ENCODE measurements around the gene PCDHGC4. TPM values are rescaled to one million over a fixed set of nuclear protein-coding genes. Genes with fewer than 3 reads are reported as not detected.

The PCDHGC4 gene
- total RNA-seq, 1 donor from 2014 or later, result 1.5 TPM

GRCh38 chr5:141504216-141504615, 19.4 kb downstream of the PCDHGC4 start:
- Histone ChIP-seq H3K4me3 (no peak overlapping the region), H3K27me3 (ENCODE audit: low read depth) (no peaks in the 10 kb centered on the region), H3K36me3 (peaks cover 36% of the 10 kb centered on the region), H3K9me3 (no peaks in the 10 kb centered on the region), H3K4me1 (peaks cover 25% of the 10 kb centered on the region), H3K27ac (no peak overlapping the region)
- intact Hi-C loops (cut with DNase I), result no loop called here
- TF ChIP-seq CTCF (IDR thresholded peaks at IDR 0.05), result no peak
- DNase-seq, result no peak
- ATAC-seq, result no peak

DNA sequence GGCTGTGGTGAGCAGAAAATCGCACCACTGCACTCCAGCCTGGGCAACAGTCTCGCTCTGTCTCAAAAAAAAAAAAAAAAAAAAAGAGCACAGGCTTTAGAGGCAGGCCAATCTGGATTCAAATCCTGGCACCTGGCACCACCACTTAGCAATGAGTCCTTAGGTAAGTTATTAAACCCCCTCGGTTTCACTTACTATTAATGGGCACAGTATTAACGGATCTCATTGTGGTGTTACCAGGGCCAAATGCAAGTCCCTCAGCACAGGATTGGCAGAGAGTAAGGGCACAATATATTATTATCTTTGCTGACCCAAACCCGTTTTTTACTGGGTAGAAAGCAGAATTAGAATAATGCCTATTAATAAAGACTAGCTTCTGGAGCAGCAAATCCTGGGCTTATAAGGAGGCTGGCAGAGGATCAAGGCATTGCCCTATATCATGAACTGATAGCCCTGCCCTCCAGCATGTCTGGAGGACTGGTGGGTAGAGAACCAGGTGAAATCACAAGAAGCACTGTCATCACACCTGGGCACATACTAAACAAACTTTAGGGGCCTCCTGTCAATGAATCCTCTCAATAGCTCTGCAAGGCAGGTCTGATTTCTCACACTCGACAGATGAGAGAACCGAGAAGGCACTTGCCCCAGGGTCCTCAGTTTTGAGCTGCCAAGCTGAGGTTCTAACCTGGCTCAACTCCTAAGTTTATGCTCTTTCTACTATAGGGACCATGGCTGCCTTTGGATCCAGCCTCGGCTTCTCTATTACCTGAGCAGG, 21.7 kb downstream of the PCDHGC4 start:
- TF ChIP-seq CTCF (IDR thresholded peaks at IDR 0.05), result no peak
- H3K27ac ChIP-seq, result peak overlapping the region; percentile 76

GRCh38 chr5:141507387-141508091, 22.7 kb downstream of the PCDHGC4 start:
- Histone ChIP-seq H3K36me3 (peaks cover 50% of the 10 kb centered on the region), H3K9me3 (no peaks in the 10 kb centered on the region), H3K4me3 (no peak overlapping the region), H3K27me3 (ENCODE audit: low read depth) (no peaks in the 10 kb centered on the region), H3K27ac (peak overlapping the region; percentile 76), H3K4me1 (peaks cover 37% of the 10 kb centered on the region)
- no peak for TF ChIP-seq CTCF (IDR thresholded peaks at IDR 0.05)
- intact Hi-C loops (cut with DNase I), result no loop called here
- DNase-seq (no peak), ATAC-seq (peak in 1 of 2 donors; percentile 31)

More for the DNA sequence above, 21.7 kb downstream of the PCDHGC4 start:
- DNase-seq (no peak), ATAC-seq (no peak)
- intact Hi-C loops (cut with DNase I), result no loop called here
- no peak overlapping the region for H3K4me3 ChIP-seq
- H3K27me3 ChIP-seq (ENCODE audit: low read depth), result no peaks in the 10 kb centered on the region
- H3K36me3 ChIP-seq, result peaks cover 46% of the 10 kb centered on the region
- H3K9me3 ChIP-seq, result no peaks in the 10 kb centered on the region
- peaks cover 32% of the 10 kb centered on the region for H3K4me1 ChIP-seq

- ATAC-seq (no peak), DNase-seq (no peak)
- intact Hi-C loops (cut with DNase I), result no loop called here
- Histone ChIP-seq H3K27me3 (ENCODE audit: low read depth) (no peaks in the 10 kb centered on the region), H3K27ac (peak overlapping the region; percentile 76), H3K36me3 (peaks cover 41% of the 10 kb centered on the region), H3K4me1 (peaks cover 46% of the 10 kb centered on the region), H3K4me3 (peak overlapping the region; percentile 32), H3K9me3 (no peaks in the 10 kb centered on the region)
- TF ChIP-seq CTCF (IDR thresholded peaks at IDR 0.05), result no peak
Observed at GRCh38 chr5:141508440-141508797, 23.6 kb downstream of the PCDHGC4 start.

DNA sequence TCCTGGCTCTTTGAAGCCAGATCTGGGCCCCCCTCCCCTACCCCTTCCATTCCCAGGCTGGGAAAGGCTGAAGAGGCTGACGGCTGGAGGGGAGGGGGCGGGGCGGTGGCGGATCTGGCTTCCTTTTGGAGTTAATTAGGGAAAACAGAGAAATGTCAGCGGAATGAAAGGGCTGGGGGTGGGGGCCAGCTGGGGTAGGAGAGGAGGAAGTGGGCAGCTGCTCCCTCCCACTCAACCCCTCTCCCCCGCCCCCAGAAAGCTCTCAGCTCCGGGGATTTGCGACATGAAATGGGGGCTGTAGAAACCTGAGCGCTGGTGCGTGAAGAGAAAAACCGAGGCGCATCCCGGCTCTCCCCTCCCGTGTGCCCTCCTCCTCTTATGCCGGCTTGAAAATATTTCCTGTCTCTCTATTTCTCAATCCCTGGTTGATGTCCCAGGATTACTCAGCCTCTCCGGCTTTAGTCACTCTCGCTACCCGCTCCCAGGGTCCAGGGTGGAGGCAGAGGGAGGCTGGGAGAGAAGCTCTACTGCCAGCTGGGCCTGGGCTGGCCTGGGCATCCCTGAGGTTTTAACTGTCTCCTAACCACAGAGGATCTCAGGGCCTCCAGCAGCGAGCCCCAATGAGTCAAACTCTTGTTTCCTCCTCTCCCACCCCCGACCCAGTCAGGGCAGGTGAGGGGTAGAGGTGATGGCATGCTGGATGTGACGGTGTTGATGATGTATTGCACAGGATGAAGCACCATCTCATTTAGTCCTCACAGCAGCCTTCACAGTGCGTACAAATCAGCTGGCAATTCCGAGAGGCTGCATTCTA, 24.2 kb downstream of the PCDHGC4 start:
- no peak for DNase-seq
- no peak for TF ChIP-seq CTCF (IDR thresholded peaks at IDR 0.05)
- peaks cover 37% of the 10 kb centered on the region for H3K36me3 ChIP-seq
- peak overlapping the region; percentile 76 for H3K27ac ChIP-seq
- peak; percentile 22 to 27 for ATAC-seq
- H3K9me3 ChIP-seq, result no peaks in the 10 kb centered on the region
- peak overlapping the region; percentile 32 for H3K4me3 ChIP-seq
- peaks cover 52% of the 10 kb centered on the region for H3K4me1 ChIP-seq
- intact Hi-C loops (cut with DNase I), result no loop called here
- no peaks in the 10 kb centered on the region for H3K27me3 ChIP-seq (ENCODE audit: low read depth)
